GM12892 (cell line): ENCODE results near the gene TXNDC17.

Experiments used
- POLR2A ChIP-seq: IDR thresholded peaks from 2 replicates; pipeline ENCODE4 v1.6.1; 2011; ENCODE audit warnings: low read depth, low read length, control low read depth
- POLR2AphosphoS5 ChIP-seq: IDR thresholded peaks from 2 replicates; pipeline ENCODE4 v1.6.1; 2011; ENCODE audit warnings: low read depth, low read length, control low read depth
- TAF1 ChIP-seq: IDR thresholded peaks from 2 replicates; pipeline ENCODE4 v1.6.1; 2011; ENCODE audit warnings: low read depth, mild to moderate bottlenecking, control low read depth, low read length, borderline replicate concordance

- no peak for TF ChIP-seq POLR2AphosphoS5
- no peak for TF ChIP-seq POLR2A
- TF ChIP-seq TAF1 = no peak
These were observed 42.3 kb downstream of the TXNDC17 start for GRCh38 chr17:6683081-6683684.
